Measurements from ENCODE around the gene MYO9A. TPM values are rescaled to one million over a fixed set of nuclear protein-coding genes. Genes with fewer than 3 reads are reported as not detected.

Gene MYO9A
- total RNA-seq, 4 donors from 2014 or later, result 50.8 to 68.3 (median 59.5) TPM

DNA sequence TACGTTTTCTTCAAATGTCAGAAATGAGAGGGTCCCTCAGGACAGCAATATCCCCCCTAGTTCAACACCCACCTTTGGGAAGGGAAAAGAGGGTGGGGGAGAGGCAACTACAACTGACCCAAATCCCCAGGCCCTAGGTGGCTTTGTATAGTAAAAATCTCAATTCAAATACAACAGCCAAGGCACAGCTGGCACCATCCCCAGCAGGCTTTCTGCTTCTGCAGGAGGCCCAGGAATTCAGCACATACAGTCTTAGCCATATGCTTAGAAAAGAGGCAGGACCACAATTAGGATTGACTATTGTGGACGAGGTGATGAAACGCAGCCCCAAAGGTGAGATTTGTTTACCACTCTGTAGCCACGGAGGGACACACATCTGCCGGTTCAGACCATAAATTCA is 291.8 kb downstream of the MYO9A start:
- DNase-seq (ENCODE audit: low spot score in 2 of 2), result no peak
- TF ChIP-seq, protein P1, sequence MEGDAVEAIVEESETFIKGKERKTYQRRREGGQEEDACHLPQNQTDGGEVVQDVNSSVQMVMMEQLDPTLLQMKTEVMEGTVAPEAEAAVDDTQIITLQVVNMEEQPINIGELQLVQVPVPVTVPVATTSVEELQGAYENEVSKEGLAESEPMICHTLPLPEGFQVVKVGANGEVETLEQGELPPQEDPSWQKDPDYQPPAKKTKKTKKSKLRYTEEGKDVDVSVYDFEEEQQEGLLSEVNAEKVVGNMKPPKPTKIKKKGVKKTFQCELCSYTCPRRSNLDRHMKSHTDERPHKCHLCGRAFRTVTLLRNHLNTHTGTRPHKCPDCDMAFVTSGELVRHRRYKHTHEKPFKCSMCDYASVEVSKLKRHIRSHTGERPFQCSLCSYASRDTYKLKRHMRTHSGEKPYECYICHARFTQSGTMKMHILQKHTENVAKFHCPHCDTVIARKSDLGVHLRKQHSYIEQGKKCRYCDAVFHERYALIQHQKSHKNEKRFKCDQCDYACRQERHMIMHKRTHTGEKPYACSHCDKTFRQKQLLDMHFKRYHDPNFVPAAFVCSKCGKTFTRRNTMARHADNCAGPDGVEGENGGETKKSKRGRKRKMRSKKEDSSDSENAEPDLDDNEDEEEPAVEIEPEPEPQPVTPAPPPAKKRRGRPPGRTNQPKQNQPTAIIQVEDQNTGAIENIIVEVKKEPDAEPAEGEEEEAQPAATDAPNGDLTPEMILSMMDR (IDR thresholded peaks at IDR 0.05), result no peak
- TF ChIP-seq POLR2A (IDR thresholded peaks at IDR 0.05), result no peak
- H3K4me3 ChIP-seq (ENCODE audit: low read depth, poor library complexity, severe bottlenecking), result no peak overlapping the region
- intact Hi-C loops (cut with DNase I; ENCODE audit: low total_unique reads), result no loop called here
- 87 to 94% methylated on average over 5 of the region's 5 CpGs for WGBS, 2 donors

DNA sequence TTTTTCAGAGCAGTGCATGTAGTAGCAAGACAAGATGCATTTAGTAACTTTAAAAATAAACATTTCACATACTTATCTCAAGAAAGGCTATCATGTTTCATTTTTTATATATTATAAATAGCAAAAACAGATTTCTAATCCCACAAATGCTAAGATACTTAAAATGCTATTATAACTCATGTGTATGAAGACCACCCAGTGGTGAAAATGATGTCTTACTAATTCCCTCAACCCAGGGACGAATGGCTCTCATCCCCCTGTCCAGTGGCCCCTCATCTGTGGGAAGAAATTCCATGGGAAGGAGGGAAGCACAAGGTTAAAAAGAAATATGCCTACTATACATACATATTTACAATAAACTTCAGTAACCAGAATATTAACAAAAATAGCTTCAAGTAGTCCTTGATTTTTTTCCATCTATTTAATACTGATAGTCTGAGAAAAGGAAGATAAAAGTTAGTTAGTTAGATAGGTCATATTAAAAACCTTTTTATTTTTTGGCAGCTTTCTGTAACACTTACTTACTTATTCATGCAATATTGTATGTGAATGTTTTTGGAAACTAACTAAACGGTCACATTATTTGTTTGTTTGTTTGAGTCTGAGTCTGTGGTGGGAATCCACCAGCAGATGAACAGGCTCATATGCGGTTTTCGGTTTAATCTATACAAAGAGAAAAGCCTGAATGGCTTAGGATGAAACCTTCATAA is 292.8 kb downstream of the MYO9A start:
- no peak for TF ChIP-seq POLR2A (IDR thresholded peaks at IDR 0.05)
- TF ChIP-seq, protein P1 (IDR thresholded peaks at IDR 0.05), result no peak
- DNase-seq (ENCODE audit: low spot score in 2 of 2), result no peak
- WGBS, 2 donors, result 92% methylated on average over 4 of the region's 4 CpGs
- intact Hi-C loops (cut with DNase I; ENCODE audit: low total_unique reads), result no loop called here
- no peak overlapping the region for H3K4me3 ChIP-seq (ENCODE audit: low read depth, poor library complexity, severe bottlenecking)

DNA sequence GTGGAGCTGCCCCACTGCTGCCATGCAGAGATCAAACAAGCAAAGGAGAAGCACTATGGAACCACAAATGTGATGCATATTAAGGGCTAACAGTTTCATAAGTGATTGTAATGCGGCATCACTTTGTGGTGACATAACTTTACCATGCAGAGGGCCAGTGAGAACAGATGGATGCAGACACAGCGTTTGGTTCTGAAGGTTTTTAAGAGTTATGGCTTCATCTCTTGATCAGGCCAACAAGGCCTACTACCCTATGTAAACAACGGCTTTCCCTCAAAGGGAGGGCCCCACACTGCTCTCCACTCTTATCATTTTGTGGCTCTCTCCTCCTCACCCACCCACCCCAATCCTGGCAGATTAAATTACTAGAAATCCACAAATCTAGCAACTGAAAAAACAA is 294.1 kb downstream of the MYO9A start:
- DNase-seq (ENCODE audit: low spot score in 2 of 2), result no peak
- no peak for TF ChIP-seq POLR2A (IDR thresholded peaks at IDR 0.05)
- TF ChIP-seq, protein P1 (IDR thresholded peaks at IDR 0.05), result no peak
- intact Hi-C loops (cut with DNase I; ENCODE audit: low total_unique reads), result no loop called here
- WGBS, 2 donors, result 75 to 80% methylated on average over 3 of the region's 3 CpGs
- no peak overlapping the region for H3K4me3 ChIP-seq (ENCODE audit: low read depth, poor library complexity, severe bottlenecking)

DNA sequence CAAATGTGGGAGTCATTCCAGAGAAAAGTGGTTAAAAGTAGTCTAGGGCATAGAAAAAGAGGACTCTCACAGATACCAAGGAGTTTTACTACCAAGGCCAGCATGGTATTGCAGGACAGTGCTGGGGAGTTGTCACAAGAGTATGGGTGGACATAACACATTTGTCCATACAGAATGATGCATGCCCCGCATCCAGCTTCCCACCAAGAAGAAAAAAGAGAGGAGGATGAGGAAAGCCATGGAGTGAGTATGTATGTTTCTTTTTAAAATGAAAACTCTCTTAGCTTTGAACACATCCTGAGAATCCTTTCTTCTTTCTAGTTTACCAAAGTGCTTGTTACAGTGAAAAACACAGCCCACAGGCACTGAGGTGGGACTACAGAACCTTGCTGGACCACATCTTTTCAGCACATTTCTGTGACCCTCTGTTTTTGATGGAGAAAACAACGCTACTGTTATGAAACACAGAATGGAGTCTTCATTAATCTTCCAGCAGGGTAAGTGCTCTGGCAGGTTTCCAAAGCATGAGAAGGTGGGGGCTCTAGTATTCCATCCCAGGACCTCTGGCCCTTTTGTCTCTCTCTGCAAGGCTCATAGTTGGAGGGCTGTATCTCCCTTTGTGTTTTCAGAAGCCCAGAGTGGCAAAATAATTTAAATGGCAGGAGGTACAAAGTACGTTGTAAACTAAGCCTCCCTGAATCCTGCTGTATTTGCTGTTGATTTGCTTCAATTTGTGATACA is 294.9 kb downstream of the MYO9A start:
- H3K4me3 ChIP-seq (ENCODE audit: low read depth, poor library complexity, severe bottlenecking), result no peak overlapping the region
- WGBS, 2 donors, result 83 to 86% methylated on average over 3 of the region's 3 CpGs
- DNase-seq (ENCODE audit: low spot score in 2 of 2), result no peak
- intact Hi-C loops (cut with DNase I; ENCODE audit: low total_unique reads), result no loop called here
- TF ChIP-seq, protein P1 (IDR thresholded peaks at IDR 0.05), result no peak
- TF ChIP-seq POLR2A (IDR thresholded peaks at IDR 0.05), result no peak

DNA sequence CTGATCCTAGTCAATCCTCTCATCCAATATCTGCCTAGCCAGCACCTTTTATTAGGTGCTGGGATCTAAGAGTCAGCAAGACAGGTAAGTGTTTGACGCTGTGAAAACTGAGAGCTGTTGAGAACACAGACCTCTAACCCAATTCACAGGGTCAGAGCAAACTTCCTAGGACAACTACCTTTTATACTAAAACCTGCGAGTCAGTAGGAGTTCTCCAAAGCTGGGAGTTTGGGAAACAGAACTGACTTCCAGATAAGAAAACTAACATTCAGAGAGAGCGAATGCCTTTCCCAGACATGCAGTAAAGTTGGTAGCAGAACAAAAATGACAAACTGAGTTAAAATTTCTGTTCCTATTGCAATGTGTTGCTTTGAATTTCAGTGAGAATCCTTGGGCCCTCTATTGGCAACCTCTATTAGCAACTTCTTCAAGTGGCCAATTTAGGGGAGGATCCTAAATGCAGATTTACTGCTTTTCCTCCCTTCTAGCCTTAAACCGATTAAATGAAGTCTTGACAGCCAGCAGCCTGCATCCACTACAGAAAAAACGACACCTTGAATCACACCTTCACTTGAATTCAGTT is 296.3 kb downstream of the MYO9A start:
- no peak overlapping the region for H3K4me3 ChIP-seq (ENCODE audit: low read depth, poor library complexity, severe bottlenecking)
- 95 to 97% methylated on average over 5 of the region's 5 CpGs for WGBS, 2 donors
- TF ChIP-seq POLR2A (IDR thresholded peaks at IDR 0.05), result no peak
- TF ChIP-seq, protein P1 (IDR thresholded peaks at IDR 0.05), result no peak
- DNase-seq (ENCODE audit: low spot score in 2 of 2), result no peak
- intact Hi-C loops (cut with DNase I; ENCODE audit: low total_unique reads), result no loop called here
